Cardiac fibroblast (primary cell): ENCODE data around the gene CEP112.

Source experiments
- DNase-seq, 2 donors: peaks; one replicate each; pipeline versions ENCODE4 v3.0.0 to v3.0.0-alpha.2; 2010; ENCODE audit warnings: low read depth in 2 of 2
- H3K4me3 ChIP-seq, 2 donors: replicated peaks in 1 of 2; 1 replicate in 1 of 2; 2 replicates in 1 of 2; pipeline ENCODE4 v1.5.1; 2011; ENCODE audit warnings: low read depth in 2 of 2, low read length in 2 of 2, mild to moderate bottlenecking in 2 of 2, moderate library complexity in 1 of 2
- CTCF ChIP-seq: IDR thresholded peaks from one replicate; pipeline ENCODE4 v1.5.1; 2011; ENCODE audit warnings: low read depth, mild to moderate bottlenecking, low read length, inconsistent platforms

The CEP112 gene

GRCh38 chr17:65801513-65801912, 390.4 kb downstream of the CEP112 start:
- no peak for TF ChIP-seq CTCF
- no peak for DNase-seq

GRCh38 chr17:65800655-65801054, 391.3 kb downstream of the CEP112 start:
- DNase-seq = no peak

More at GRCh38 chr17:65801513-65801912, 390.4 kb downstream of the CEP112 start:
- no peak overlapping the region for H3K4me3 ChIP-seq

GRCh38 chr17:65799869-65800268, 392.1 kb downstream of the CEP112 start:
- no peak for TF ChIP-seq CTCF
- no peak for DNase-seq
- no peak overlapping the region for H3K4me3 ChIP-seq

More at GRCh38 chr17:65800655-65801054, 391.3 kb downstream of the CEP112 start:
- no peak for TF ChIP-seq CTCF
- H3K4me3 ChIP-seq = no peak overlapping the region

- no peak for TF ChIP-seq CTCF
- no peak for DNase-seq
- H3K4me3 ChIP-seq = no peak overlapping the region
Observed at GRCh38 chr17:65799454-65799853, 392.5 kb downstream of the CEP112 start.

DNA sequence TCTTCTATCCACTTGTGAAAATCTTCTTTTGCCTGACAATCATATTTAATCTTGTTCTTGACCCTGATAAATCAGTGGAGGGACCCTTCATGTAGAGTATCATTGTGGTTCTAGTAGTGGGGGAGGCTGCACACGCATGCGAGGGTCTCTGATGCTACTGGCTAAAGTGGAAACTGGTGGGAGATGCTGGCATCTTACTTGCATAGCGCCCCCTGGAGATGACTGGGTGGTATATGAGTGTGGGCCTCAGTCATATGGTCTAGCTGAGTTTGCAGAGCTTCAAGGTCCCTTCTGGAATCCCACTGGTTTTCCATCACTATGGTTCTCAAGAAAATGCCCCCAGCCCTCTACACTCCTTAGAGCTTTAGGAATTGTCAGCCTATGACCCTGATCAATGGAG, 394.1 kb downstream of the CEP112 start:
- peak in 1 of 2 donors; percentile 35 for DNase-seq
- TF ChIP-seq CTCF = peak; percentile 35

GRCh38 chr17:65797101-65797500, 394.8 kb downstream of the CEP112 start:
- no peak for DNase-seq
- TF ChIP-seq CTCF = no peak

More for the DNA sequence above, 394.1 kb downstream of the CEP112 start:
- no peak overlapping the region for H3K4me3 ChIP-seq

GRCh38 chr17:65794572-65794971, 397.4 kb downstream of the CEP112 start:
- peak; percentile 71 for TF ChIP-seq CTCF
- H3K4me3 ChIP-seq = no peak overlapping the region
- DNase-seq = peak; percentile 46 to 61

More at GRCh38 chr17:65797101-65797500, 394.8 kb downstream of the CEP112 start:
- no peak overlapping the region for H3K4me3 ChIP-seq
